AG04450 (cell line): Measurements from ENCODE around the gene WWOX. TPM values are rescaled to one million over a fixed set of nuclear protein-coding genes. Genes with fewer than 3 reads are reported as not detected.

Experiments used
- CTCF ChIA-PET: fragments of 300-600, 350-600 bp; formaldehyde crosslinking; extraction: SDS; loops from one replicate; lab custom pipeline; 2022; ENCODE audit warnings: antibody characterized with exemption, inconsistent platforms; lab: Charles Lee
- POLR2A ChIA-PET: fragments of 350-600 bp; formaldehyde crosslinking; extraction: SDS; loops from one replicate; lab custom pipeline; 2021; ENCODE audit warnings: antibody characterized with exemption, inconsistent platforms; lab: Yijun Ruan, JAX
- DNase-seq: peaks from one replicate; pipeline ENCODE4 v3.0.0-alpha.2; 2011; ENCODE audit warnings: low read depth, low spot score
- H3K27ac ChIP-seq: one replicate; pipeline ENCODE4 v1.5.1; 2012; ENCODE audit warnings: low read depth, low read length, control low read depth
- H3K27me3 ChIP-seq: one replicate; pipeline ENCODE4 v1.6.0; 2012; ENCODE audit warnings: low read length; ENCODE audit not compliant: control insufficient read depth, insufficient read depth
- H3K4me3 ChIP-seq: 2 replicates; pipeline ENCODE4 v1.5.1; 2011; ENCODE audit warnings: mild to moderate bottlenecking, low read depth, low read length, control low read depth
- H3K9me3 ChIP-seq: 2 replicates; pipeline ENCODE4 v1.5.1; 2012; ENCODE audit warnings: low read length; ENCODE audit not compliant: control insufficient read depth, insufficient read depth
- polyA plus RNA-seq: library from polyadenylated mRNA; depleted of rRNA; stranded (reverse); fragments of >200 nt; gene quantifications from 2 replicates; pipeline ENCODE4 v1.2.3, GENCODE V29; 2011
- TF ChIP-seq, protein P1 (sequence below): IDR thresholded peaks from 2 replicates; pipeline ENCODE4 v1.5.1; 2011; ENCODE audit warnings: low read depth, low read length, control low read depth, inconsistent platforms

WWOX gene
- polyA plus RNA-seq, 1 experiment, result 2.1 TPM

- no peak overlapping the region for H3K27ac ChIP-seq
- TF ChIP-seq, protein P1, sequence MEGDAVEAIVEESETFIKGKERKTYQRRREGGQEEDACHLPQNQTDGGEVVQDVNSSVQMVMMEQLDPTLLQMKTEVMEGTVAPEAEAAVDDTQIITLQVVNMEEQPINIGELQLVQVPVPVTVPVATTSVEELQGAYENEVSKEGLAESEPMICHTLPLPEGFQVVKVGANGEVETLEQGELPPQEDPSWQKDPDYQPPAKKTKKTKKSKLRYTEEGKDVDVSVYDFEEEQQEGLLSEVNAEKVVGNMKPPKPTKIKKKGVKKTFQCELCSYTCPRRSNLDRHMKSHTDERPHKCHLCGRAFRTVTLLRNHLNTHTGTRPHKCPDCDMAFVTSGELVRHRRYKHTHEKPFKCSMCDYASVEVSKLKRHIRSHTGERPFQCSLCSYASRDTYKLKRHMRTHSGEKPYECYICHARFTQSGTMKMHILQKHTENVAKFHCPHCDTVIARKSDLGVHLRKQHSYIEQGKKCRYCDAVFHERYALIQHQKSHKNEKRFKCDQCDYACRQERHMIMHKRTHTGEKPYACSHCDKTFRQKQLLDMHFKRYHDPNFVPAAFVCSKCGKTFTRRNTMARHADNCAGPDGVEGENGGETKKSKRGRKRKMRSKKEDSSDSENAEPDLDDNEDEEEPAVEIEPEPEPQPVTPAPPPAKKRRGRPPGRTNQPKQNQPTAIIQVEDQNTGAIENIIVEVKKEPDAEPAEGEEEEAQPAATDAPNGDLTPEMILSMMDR, result no peak
- ChIA-PET POLR2A (interaction anchor here (0.8 kb wide), 1 partner anchor 330 kb away, joined by 3 read pairs; no protein-coding TSS in a partner anchor), CTCF (no interaction called here)
- no peak for DNase-seq
- H3K9me3 ChIP-seq, result peaks cover 36% of the 10 kb centered on the region
- H3K4me3 ChIP-seq, result no peak overlapping the region
- H3K27me3 ChIP-seq, result no peaks in the 10 kb centered on the region
These were observed 340.2 kb downstream of the WWOX start for GRCh38 chr16:78439646-78440045.

DNA sequence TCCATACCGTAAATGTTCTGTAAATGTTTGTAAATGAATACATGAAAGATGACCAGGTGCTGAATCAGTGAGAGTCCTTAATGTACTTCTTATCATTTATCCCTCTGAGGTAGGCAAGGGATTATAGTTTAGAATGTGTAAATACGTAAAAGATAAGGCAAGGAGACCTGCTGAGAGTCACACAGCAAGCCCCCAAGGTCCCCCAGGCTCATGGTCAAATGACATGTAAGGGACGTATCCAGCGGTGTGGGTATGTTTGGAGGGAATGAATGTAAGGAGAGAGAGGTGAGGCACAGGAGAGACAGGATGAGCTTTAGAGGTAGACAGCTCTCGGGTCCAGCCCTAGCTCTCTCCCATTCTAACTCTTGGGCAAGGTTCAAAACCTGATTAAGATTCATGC, 341.8 kb downstream of the WWOX start:
- TF ChIP-seq, protein P1, result no peak
- DNase-seq, result no peak
- H3K27ac ChIP-seq, result no peak overlapping the region
- H3K9me3 ChIP-seq, result peaks cover 33% of the 10 kb centered on the region
- H3K4me3 ChIP-seq, result no peak overlapping the region
- ChIA-PET CTCF (no interaction called here), POLR2A (no interaction called here)
- no peaks in the 10 kb centered on the region for H3K27me3 ChIP-seq

- Histone ChIP-seq H3K4me3 (no peak overlapping the region), H3K9me3 (peaks cover 36% of the 10 kb centered on the region), H3K27ac (no peak overlapping the region), H3K27me3 (no peaks in the 10 kb centered on the region)
- DNase-seq, result no peak
- CTCF ChIA-PET, result no interaction called here
- POLR2A ChIA-PET, result no interaction called here
- TF ChIP-seq, protein P1, result no peak
These were observed 344.3 kb downstream of the WWOX start for GRCh38 chr16:78443542-78444364.

DNA sequence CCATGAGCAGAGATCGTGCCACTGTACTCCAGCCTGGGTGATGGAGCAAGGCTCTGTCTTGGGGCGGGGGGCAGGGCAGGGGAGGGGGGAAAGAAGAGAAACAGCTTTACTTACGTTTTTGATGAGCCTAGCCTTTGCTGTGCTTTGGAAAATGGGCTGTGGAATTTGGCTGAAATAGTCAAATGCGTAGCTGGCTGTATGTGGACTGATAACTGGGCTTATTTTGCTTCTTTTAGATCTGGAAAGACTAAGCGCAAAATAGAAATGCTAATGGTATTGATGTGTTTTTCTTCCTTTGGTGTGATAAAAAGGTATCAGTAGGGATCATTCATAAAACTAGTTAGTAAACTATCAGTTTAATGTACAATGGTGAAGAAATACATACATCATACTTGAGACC, 346.4 kb downstream of the WWOX start:
- Histone ChIP-seq H3K9me3 (peaks cover 39% of the 10 kb centered on the region), H3K4me3 (no peak overlapping the region), H3K27me3 (no peaks in the 10 kb centered on the region), H3K27ac (no peak overlapping the region)
- CTCF ChIA-PET, result no interaction called here
- no peak for DNase-seq
- POLR2A ChIA-PET, result no interaction called here
- TF ChIP-seq, protein P1, result no peak

DNA sequence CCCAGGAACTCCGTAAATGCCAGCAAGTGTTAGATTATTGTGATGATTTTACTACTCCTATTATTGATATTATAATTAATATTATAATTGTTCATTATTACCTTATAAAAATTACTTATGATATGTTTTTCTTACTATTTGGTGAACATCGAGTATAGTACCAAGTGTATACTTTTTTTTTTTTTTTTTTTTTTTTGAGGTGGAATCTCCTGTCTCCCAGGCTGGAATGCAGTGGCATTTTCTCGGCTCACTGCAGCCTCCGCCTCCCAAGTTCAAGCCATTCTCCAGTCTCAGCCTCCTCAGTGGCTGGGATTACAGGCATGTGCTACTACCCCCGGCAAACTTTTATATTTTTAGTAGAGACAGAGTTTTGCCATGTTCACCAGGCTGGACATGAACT, 347.0 kb downstream of the WWOX start:
- ChIA-PET POLR2A (no interaction called here), CTCF (no interaction called here)
- Histone ChIP-seq H3K27me3 (no peaks in the 10 kb centered on the region), H3K27ac (no peak overlapping the region), H3K9me3 (peaks cover 37% of the 10 kb centered on the region), H3K4me3 (no peak overlapping the region)
- TF ChIP-seq, protein P1, result no peak
- DNase-seq, result no peak
